Measurements from ENCODE around the gene KCNK3.

KCNK3 gene

DNA sequence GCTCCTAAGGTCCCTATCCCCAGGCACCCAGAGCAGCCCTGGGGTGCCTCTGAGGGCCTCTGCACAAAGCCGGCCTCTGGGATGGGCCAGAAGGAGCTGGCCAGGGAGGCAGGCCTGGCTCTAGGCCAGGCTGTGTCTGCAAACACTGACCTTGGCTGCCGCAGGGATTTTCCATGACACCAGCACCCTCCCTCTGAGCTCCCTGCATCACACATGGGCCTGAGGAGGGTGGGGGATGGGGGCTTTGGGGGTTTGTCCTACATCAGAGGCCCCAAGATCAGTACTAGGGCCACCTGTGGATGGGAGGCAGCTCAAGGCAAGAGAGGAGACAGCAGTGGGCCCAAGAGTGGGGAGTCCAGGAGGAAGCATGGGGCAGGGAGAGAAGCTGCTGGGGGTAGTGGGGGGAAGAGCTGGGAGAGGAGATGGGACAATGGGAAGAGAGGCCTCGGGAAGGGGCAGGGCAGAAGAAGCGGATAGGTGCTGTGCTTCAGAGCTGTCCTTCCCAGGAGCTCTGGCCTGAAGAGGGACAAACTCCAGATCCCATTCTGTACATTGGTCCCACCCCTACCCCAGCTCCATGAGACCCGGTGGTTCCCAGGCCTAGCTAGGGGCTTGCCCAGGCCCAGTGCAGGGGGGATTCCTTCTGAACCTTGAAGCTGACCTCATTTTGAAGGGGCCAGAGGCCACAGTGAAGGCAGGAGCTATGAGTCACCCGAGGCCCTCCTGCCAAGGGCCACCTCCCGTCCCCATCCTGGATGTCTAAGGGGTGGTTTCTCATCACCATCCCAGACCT is 28.0 kb downstream of the KCNK3 start:
- TF ChIP-seq, protein P1, sequence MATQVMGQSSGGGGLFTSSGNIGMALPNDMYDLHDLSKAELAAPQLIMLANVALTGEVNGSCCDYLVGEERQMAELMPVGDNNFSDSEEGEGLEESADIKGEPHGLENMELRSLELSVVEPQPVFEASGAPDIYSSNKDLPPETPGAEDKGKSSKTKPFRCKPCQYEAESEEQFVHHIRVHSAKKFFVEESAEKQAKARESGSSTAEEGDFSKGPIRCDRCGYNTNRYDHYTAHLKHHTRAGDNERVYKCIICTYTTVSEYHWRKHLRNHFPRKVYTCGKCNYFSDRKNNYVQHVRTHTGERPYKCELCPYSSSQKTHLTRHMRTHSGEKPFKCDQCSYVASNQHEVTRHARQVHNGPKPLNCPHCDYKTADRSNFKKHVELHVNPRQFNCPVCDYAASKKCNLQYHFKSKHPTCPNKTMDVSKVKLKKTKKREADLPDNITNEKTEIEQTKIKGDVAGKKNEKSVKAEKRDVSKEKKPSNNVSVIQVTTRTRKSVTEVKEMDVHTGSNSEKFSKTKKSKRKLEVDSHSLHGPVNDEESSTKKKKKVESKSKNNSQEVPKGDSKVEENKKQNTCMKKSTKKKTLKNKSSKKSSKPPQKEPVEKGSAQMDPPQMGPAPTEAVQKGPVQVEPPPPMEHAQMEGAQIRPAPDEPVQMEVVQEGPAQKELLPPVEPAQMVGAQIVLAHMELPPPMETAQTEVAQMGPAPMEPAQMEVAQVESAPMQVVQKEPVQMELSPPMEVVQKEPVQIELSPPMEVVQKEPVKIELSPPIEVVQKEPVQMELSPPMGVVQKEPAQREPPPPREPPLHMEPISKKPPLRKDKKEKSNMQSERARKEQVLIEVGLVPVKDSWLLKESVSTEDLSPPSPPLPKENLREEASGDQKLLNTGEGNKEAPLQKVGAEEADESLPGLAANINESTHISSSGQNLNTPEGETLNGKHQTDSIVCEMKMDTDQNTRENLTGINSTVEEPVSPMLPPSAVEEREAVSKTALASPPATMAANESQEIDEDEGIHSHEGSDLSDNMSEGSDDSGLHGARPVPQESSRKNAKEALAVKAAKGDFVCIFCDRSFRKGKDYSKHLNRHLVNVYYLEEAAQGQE (IDR thresholded peaks at IDR 0.05; ENCODE audit: insufficient replicate concordance, low read depth) = no peak
- TF ChIP-seq GABPA (IDR thresholded peaks at IDR 0.05; ENCODE audit: low read depth) = no peak
- TF ChIP-seq POLR2AphosphoS5 (IDR thresholded peaks at IDR 0.05; ENCODE audit: low read depth) = no peak
- TF ChIP-seq, protein P2, sequence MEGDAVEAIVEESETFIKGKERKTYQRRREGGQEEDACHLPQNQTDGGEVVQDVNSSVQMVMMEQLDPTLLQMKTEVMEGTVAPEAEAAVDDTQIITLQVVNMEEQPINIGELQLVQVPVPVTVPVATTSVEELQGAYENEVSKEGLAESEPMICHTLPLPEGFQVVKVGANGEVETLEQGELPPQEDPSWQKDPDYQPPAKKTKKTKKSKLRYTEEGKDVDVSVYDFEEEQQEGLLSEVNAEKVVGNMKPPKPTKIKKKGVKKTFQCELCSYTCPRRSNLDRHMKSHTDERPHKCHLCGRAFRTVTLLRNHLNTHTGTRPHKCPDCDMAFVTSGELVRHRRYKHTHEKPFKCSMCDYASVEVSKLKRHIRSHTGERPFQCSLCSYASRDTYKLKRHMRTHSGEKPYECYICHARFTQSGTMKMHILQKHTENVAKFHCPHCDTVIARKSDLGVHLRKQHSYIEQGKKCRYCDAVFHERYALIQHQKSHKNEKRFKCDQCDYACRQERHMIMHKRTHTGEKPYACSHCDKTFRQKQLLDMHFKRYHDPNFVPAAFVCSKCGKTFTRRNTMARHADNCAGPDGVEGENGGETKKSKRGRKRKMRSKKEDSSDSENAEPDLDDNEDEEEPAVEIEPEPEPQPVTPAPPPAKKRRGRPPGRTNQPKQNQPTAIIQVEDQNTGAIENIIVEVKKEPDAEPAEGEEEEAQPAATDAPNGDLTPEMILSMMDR (IDR thresholded peaks at IDR 0.05; ENCODE audit: insufficient read depth, low read length) = no peak
- no peak for TF ChIP-seq SPI1 (IDR thresholded peaks at IDR 0.05; ENCODE audit: borderline replicate concordance, low read depth)
- DNase-seq (ENCODE audit: low read depth in 1 of 2, low spot score in 1 of 2) = no peak
- H3K27ac ChIP-seq (replicated peaks) = no peak overlapping the region
- peaks cover 3% of the 10 kb centered on the region for H3K27me3 ChIP-seq (ENCODE audit: insufficient read depth, poor library complexity, severe bottlenecking)
- H3K4me3 ChIP-seq (replicated peaks; ENCODE audit: insufficient read depth, low read length) = no peak overlapping the region

- no peak for DNase-seq (ENCODE audit: low read depth in 1 of 2, low spot score in 1 of 2)
- H3K27me3 ChIP-seq (ENCODE audit: insufficient read depth, poor library complexity, severe bottlenecking) = peaks cover 3% of the 10 kb centered on the region
- H3K27ac ChIP-seq (replicated peaks) = no peak overlapping the region
- TF ChIP-seq, protein P1 (IDR thresholded peaks at IDR 0.05; ENCODE audit: insufficient replicate concordance, low read depth) = no peak
- TF ChIP-seq SPI1 (IDR thresholded peaks at IDR 0.05; ENCODE audit: borderline replicate concordance, low read depth) = no peak
- no peak overlapping the region for H3K4me3 ChIP-seq (replicated peaks; ENCODE audit: insufficient read depth, low read length)
Measured at GRCh38 chr2:26721115-26722032, 28.9 kb downstream of the KCNK3 start.

DNA sequence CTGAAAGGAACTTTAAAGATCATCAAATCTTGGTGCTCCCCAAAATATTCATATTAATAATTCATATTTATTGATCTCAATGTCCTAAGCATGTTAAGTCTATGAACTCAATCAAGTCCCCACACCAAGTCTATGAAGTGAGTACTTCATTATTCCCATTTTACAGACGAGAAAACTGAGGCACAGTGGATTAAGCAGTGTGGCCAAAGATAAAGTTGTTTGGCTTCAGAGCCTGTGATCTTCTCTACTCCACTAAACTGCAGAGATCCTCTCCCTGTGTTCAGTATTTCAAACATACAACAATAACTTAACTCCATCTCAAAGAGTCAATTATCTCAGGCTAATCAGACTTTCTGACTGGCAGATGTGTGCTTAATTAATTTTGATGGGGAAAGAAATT is 29.8 kb downstream of the KCNK3 start:
- TF ChIP-seq POLR2AphosphoS5 (IDR thresholded peaks at IDR 0.05; ENCODE audit: low read depth) (no peak), GABPA (IDR thresholded peaks at IDR 0.05; ENCODE audit: low read depth) (no peak), SPI1 (IDR thresholded peaks at IDR 0.05; ENCODE audit: borderline replicate concordance, low read depth) (no peak)
- TF ChIP-seq, protein P2 (IDR thresholded peaks at IDR 0.05; ENCODE audit: insufficient read depth, low read length) = no peak
- TF ChIP-seq, protein P1 (IDR thresholded peaks at IDR 0.05; ENCODE audit: insufficient replicate concordance, low read depth) = no peak
- Histone ChIP-seq H3K27me3 (ENCODE audit: insufficient read depth, poor library complexity, severe bottlenecking) (peaks cover 3% of the 10 kb centered on the region), H3K27ac (replicated peaks) (no peak overlapping the region), H3K4me3 (replicated peaks; ENCODE audit: insufficient read depth, low read length) (no peak overlapping the region)
- DNase-seq (ENCODE audit: low read depth in 1 of 2, low spot score in 1 of 2) = no peak

All from HL-60 (cell line).